ENCODE data around the gene ENAH.

GRCh38 chr1:225447650-225448089, 205.3 kb downstream of the ENAH start:
- TF ChIP-seq CTCF (IDR thresholded peaks at IDR 0.05) (no peak), EP300 (IDR thresholded peaks at IDR 0.05) (peak in 1 of 2 donors; percentile 4), POLR2A (IDR thresholded peaks at IDR 0.05) (no peak)
